ENCODE measurements around the gene PIK3C3.
"Not testable (repeated sequence)": the region's sequence is repeated elsewhere in the genome, so short reads cannot be mapped to it uniquely, and the experiment has no call there.

PIK3C3 gene

DNA sequence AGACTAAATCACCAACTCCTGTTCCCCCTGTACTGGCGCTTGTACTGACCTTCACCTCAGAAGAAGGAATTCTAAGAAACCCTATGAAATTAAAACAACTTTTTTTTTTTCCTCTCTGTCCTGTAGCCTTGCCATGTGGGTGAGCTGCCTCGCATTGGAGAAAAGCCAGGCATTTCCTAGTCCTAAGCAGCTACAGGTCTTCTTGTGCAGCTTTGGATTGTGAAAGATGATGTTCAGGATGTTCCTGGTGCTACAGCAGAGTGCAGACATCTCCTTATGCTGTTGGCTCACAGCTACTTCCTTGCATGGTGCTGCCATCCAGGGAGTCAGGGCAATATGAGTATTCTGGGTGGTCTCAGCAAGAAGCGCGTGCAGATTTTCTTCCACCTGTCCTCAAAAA is 11.9 kb downstream of the PIK3C3 start:
- DNase-seq: no peak

GRCh38 chr18:41967680-41968079 is 12.6 kb downstream of the PIK3C3 start:
- no peak for DNase-seq

DNA sequence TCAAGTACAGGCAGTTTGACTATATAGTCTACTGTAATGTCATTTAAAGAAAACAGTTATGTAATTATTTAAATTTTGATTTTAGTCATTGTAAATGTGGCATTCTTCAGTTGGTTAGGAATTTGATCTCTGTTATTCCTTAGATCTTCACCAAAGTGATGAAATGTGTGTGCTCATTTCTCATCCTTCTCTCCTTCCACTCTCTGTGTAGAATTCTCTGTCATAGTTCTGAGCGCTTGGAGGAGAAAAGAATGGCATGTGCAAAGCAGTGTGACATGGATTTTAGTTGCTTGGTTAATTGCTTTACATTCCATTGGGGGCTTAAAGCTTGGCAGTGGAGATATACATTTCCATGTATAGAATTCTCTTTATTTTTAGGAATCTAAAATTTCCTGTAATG is 14.8 kb downstream of the PIK3C3 start:
- DNase-seq: no peak

DNA sequence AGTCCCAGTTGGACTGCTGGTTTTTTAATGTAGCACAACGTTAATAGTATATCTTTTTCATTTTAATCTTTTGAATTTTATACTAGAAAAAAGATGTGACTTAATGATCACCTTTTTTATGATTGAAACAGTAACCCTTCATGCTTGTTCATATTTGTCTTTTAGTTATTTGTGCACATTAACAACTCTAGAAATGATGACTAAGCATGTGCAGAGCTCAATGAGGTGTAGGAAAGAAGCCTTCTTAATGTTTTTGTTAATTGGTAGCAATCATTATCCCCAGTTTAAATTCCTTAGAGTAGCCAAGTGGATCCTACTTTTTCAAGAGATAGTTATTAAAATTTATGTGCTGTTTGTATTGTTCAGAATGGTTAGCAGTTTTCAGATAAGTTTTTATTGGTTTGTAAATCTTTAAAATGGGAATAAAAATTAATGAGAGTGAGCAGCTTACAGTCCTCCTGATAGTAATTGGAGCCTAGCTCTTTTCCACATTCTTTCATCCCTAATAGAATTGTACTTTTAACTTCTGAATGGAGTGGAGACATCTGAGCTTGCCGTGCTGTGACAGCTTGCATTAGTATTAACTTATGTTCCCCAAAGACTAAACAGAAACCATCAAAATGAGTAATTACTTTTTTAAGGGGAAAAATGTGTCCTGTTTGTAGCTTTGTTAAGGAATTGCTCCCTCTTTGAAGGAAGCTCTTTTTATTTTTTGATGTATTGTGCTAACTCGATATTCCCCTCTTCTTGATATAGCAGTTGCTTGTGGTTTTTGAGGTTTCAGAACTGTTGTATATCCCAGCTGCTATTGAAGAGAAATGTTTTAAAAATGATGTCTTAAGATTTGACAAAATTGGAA is 17.3 kb downstream of the PIK3C3 start:
- DNase-seq: no peak

DNA sequence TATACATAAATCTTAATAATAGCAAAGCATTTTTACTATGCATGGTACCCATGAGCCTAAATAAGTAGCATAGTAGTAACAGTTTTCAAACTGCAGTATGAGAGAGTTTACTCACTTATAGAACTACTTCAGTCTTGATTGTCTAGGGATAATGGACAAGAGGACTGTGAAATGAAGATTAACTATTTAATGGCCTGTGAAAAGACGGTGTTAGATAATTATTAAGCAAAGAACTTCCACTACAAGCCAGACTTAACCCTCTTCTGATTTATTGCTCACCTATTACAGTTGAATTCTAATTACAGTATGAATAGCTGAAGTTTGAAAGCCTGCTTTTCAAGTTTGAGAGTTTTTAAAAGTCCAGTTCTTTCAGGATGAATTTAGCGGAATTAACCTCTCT is 18.9 kb downstream of the PIK3C3 start:
- DNase-seq: no peak

GRCh38 chr18:41974796-41975201 is 19.8 kb downstream of the PIK3C3 start:
- no peak for DNase-seq

- no peak for DNase-seq
These were observed 20.2 kb downstream of the PIK3C3 start for GRCh38 chr18:41975284-41975683.

GRCh38 chr18:41977233-41977632 is 22.2 kb downstream of the PIK3C3 start:
- DNase-seq: no peak

GRCh38 chr18:41982942-41983660 is 28.1 kb downstream of the PIK3C3 start:
- no peak for DNase-seq

- no peak for DNase-seq
These were observed 30.9 kb downstream of the PIK3C3 start for GRCh38 chr18:41985914-41986313.

- peak; percentile 95 for DNase-seq
These were observed 34.5 kb downstream of the PIK3C3 start for GRCh38 chr18:41989508-41989907.

DNA sequence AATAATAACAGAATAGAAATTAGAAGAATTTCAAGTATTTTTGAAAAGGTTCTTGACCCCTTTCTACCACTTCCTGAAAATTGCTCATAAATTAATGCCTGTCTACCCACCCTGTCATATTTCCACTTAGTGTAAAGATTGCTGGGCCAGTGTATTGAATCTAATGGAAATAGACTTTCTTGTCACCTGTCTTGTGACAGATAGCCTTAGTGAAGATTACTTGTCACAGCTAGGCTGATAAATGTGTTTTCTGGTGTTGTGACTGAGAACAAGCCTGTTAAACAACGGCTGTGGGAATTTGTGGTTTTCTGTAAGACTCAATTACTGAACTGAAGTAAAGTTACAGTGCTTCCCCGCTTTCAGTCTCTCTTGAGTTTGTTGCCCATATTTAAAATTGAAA is 37.0 kb downstream of the PIK3C3 start:
- peak; percentile 20 for DNase-seq

GRCh38 chr18:41992703-41993102 is 37.7 kb downstream of the PIK3C3 start:
- DNase-seq: peak; percentile 40

GRCh38 chr18:41993151-41993550 is 38.1 kb downstream of the PIK3C3 start:
- DNase-seq: no peak

GRCh38 chr18:41996020-41996419 is 41.0 kb downstream of the PIK3C3 start:
- no peak for DNase-seq

- no peak for DNase-seq
These were observed 44.7 kb downstream of the PIK3C3 start for GRCh38 chr18:41999751-42000150.

DNA sequence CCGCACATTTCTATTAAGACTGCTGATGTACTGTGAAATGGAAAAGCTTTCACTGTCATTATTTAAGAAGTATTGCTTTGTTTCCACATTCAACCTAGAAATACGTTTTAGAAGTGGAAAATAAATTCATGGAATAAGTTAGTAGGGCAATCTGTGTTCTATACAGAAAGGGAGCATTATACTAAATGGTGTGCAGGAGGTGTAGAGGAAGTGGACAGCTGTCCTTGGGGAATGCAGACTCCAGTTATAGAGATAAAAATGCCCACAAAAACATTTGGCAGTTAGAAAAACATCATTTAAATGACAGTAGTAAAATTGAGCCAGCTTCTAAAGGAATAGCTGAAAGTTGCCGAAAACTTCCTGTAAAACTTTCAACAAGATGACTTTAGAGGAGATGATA is 46.8 kb downstream of the PIK3C3 start:
- no peak for DNase-seq

DNA sequence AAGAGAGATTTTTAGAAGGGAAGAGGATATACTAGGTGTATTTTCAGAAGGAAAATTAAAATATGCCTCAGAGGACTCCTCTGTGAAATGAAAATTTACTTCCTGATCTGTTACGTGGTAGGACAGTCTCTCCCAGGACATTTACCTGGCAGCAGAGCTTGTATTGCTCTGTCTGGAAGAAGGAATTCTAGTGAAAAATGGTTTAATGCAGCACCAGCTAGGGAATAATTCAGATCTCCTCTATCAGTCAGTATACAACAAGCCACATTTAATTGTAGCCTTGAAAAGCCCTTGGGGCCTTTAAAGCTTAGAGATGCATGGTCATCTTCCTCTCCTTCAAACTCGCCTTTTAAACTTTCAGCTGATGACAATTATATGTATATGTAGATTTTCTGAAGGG is 49.6 kb downstream of the PIK3C3 start:
- no peak for DNase-seq

DNA sequence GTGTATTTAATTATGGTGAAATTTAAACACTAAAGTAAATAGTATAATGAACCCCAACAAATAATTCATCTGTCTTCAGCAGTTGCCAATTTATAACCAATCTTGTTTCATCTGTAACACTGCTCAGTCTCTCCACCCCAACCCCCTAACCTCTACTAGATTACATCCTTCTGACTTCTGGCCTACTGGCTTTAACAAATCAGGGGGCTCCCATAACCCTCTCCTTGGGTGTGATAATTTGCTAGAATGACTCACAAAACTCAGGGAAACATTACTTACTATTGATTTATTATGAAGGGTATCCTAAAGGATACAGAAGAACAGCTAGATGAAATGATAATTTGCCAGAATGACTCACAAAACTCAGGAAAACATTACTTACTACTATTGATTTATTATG is 50.7 kb downstream of the PIK3C3 start:
- DNase-seq: no peak

- DNase-seq: not testable (repeated sequence)
These were observed 54.4 kb downstream of the PIK3C3 start for GRCh38 chr18:42009457-42009856.

GRCh38 chr18:42011053-42011452 is 56.0 kb downstream of the PIK3C3 start:
- DNase-seq: no peak

DNA sequence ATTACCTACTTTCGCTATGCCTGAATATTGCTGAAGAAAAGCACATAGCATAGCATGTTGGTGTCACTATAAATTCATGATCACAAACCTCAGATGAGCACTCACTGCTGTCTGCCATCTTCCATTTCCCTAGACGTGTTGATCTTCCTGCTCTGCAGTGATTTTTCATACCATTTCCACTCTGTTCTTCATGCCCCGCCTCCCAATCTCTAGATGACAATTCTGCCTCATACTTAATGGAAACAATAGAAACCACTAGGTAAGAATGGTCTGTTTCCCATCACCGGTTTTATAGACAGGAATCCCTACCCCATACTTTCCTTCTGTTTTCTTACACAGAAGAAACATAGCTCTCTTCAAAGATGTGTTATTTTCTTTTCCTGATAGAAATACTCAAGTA is 63.8 kb downstream of the PIK3C3 start:
- no peak for DNase-seq

GRCh38 chr18:42024131-42024530 is 69.1 kb downstream of the PIK3C3 start:
- DNase-seq: no peak

- no peak for DNase-seq
These were observed 70.5 kb downstream of the PIK3C3 start for GRCh38 chr18:42025491-42025890.
